A549 (cell line): ENCODE results near the gene FAF1. TPM values are rescaled to one million over a fixed set of nuclear protein-coding genes. Genes with fewer than 3 reads are reported as not detected.

ENCODE experiments used
- ATAC-seq, 2 experiments: fragments of 200-7000 bp in 1 of 2; fragments of >200 bp in 1 of 2; cut with Nextera tagmentation in 1 of 2; cut with Tn5 transposase in 1 of 2; 3 replicates each; pipeline versions ENCODE4 v1.8.0 to v1.9.1; 2018 to 2020; ENCODE audit warnings: mild to moderate bottlenecking in 1 of 2, moderate library complexity in 1 of 2
- CTCF ChIA-PET: fragments of 300-600 bp; sonication (Branson Sonifier 250); formaldehyde crosslinking; extraction: SDS; loops from one replicate; lab custom pipeline; 2021; ENCODE audit warnings: antibody characterized with exemption, inconsistent platforms; lab: Yijun Ruan, JAX
- POLR2A ChIA-PET: fragments of 350-600 bp; formaldehyde crosslinking; extraction: SDS; loops from one replicate; lab custom pipeline; 2021; ENCODE audit warnings: antibody characterized with exemption, inconsistent platforms; lab: Yijun Ruan, JAX
- DNase-seq, 2 experiments: peaks; one replicate each; pipeline versions ENCODE4 v3.0.0 to v3.0.0-alpha.2; 2011 to 2016; ENCODE audit warnings: low read depth in 1 of 2, low spot score in 1 of 2
- FAIRE-seq: peaks from 2 replicates; lab custom pipeline; 2011; peaks lifted over from hg19 to GRCh38; lab: Jason Lieb, UNC
- H3K27ac ChIP-seq, 2 experiments: fragments of >200 bp; sonication (Bioruptor Twin); formaldehyde crosslinking; 3 replicates each; pipeline ENCODE4 v1.5.1; 2016 to 2017
- H3K4me1 ChIP-seq: fragments of >200 bp; sonication (Bioruptor Twin); formaldehyde crosslinking; 3 replicates; pipeline ENCODE4 v1.6.1; 2016
- H3K4me2 ChIP-seq: fragments of >200 bp; sonication (Bioruptor Twin); formaldehyde crosslinking; 3 replicates; pipeline ENCODE4 v1.6.1; 2016
- H3K4me3 ChIP-seq: fragments of >200 bp; sonication (Bioruptor Twin); formaldehyde crosslinking; 3 replicates; pipeline ENCODE4 v1.5.1; 2016
- H3K9me3 ChIP-seq: fragments of >200 bp; sonication (Bioruptor Twin); formaldehyde crosslinking; 3 replicates; pipeline ENCODE4 v1.6.1; 2016
- BHLHE40 ChIP-seq: IDR thresholded peaks from 2 replicates; pipeline ENCODE4 v1.6.1; 2012; ENCODE audit warnings: low read depth, low read length, inconsistent platforms
- CBX2 ChIP-seq: fragments of 200-600 bp; sonication (generic); IDR thresholded peaks from 2 replicates; pipeline ENCODE4 v1.6.1; 2016; ENCODE audit warnings: low read depth, mild to moderate bottlenecking, borderline replicate concordance
- CEBPB ChIP-seq, 2 experiments: fragments of >200 bp in 1 of 2; sonication (Bioruptor Twin) in 1 of 2; formaldehyde crosslinking in 1 of 2; IDR thresholded peaks; 2 replicates each; pipeline ENCODE4 v1.6.1; 2012 to 2016
- CTCF ChIP-seq: fragments of >200 bp; sonication (Bioruptor Twin); formaldehyde crosslinking; IDR thresholded peaks from 3 replicates; pipeline ENCODE4 v1.5.1; 2016
- EHF ChIP-seq: fragments of 250-450 bp; sonication (Bioruptor Pico); IDR thresholded peaks from 2 replicates; pipeline ENCODE4 v1.5.0; 2020; ENCODE audit warnings: mild to moderate bottlenecking
- EHMT2 ChIP-seq: fragments of 200-600 bp; sonication (generic); IDR thresholded peaks from 2 replicates; pipeline ENCODE4 v1.6.1; 2016; ENCODE audit warnings: antibody characterized with exemption, low read depth, mild to moderate bottlenecking, moderate library complexity
- EP300 ChIP-seq, 2 experiments: fragments of >200 bp; sonication (Bioruptor Twin); formaldehyde crosslinking; IDR thresholded peaks; 2 replicates in 1 of 2; 3 replicates in 1 of 2; pipeline ENCODE4 v1.6.1; 2016 to 2017
- ESRRA ChIP-seq: fragments of 150-350 bp; IDR thresholded peaks from 2 replicates; pipeline ENCODE4 v1.6.1; 2014; ENCODE audit warnings: mild to moderate bottlenecking, low read length, borderline replicate concordance
- FOSL2 ChIP-seq, 2 experiments: fragments of 450-650 bp in 1 of 2; fragments of >200 bp in 1 of 2; sonication (Bioruptor Twin) in 1 of 2; formaldehyde crosslinking; IDR thresholded peaks; 2 replicates each; pipeline versions ENCODE4 v1.5.0 to v1.6.1; 2016 to 2020; ENCODE audit warnings: mild to moderate bottlenecking in 1 of 2, moderate library complexity in 1 of 2
- HMGXB4 ChIP-seq: fragments of 250-450 bp; sonication (Bioruptor Pico); IDR thresholded peaks from 2 replicates; pipeline ENCODE4 v1.5.0; 2021; ENCODE audit warnings: mild to moderate bottlenecking, moderate library complexity, borderline replicate concordance
- HOXA7 ChIP-seq: fragments of 250-450 bp; sonication (Bioruptor Pico); IDR thresholded peaks from 2 replicates; pipeline ENCODE4 v1.5.0; 2020; ENCODE audit warnings: mild to moderate bottlenecking, moderate library complexity
- MYC ChIP-seq: IDR thresholded peaks from 2 replicates; pipeline ENCODE4 v1.6.1; 2012; ENCODE audit warnings: mild to moderate bottlenecking, inconsistent platforms, low read length, improper control_type of control experiment, borderline replicate concordance
- NFE2L2 ChIP-seq: fragments of 150-350 bp; conservative IDR thresholded peaks from 2 replicates; pipeline ENCODE4 v1.6.1; 2014; ENCODE audit warnings: low read length
- NR3C1 ChIP-seq: fragments of >200 bp; sonication (Bioruptor Twin); formaldehyde crosslinking; IDR thresholded peaks from 3 replicates; pipeline ENCODE4 v1.6.1; 2017
- PBX3 ChIP-seq: IDR thresholded peaks from 2 replicates; pipeline ENCODE4 v1.6.1; 2012
- RAD21 ChIP-seq, 2 experiments: fragments of >200 bp in 1 of 2; sonication (Bioruptor Twin) in 1 of 2; formaldehyde crosslinking in 1 of 2; IDR thresholded peaks in 1 of 2; conservative IDR thresholded peaks in 1 of 2; 2 replicates in 1 of 2; 3 replicates in 1 of 2; pipeline ENCODE4 v1.6.1; 2012 to 2018; ENCODE audit warnings: inconsistent platforms in 1 of 2
- RCOR1 ChIP-seq: fragments of 150-350 bp; IDR thresholded peaks from 2 replicates; pipeline ENCODE4 v1.6.1; 2014; ENCODE audit warnings: antibody characterized with exemption, low read length, low read depth
- RFX5 ChIP-seq: fragments of 450-650 bp; IDR thresholded peaks from 2 replicates; pipeline ENCODE4 v1.7.1; 2014; ENCODE audit warnings: antibody characterized with exemption, mild to moderate bottlenecking, moderate library complexity
- SREBF2 ChIP-seq: fragments of 450-650 bp; IDR thresholded peaks from 2 replicates; pipeline ENCODE4 v1.6.1; 2014; ENCODE audit warnings: mild to moderate bottlenecking, moderate library complexity
- TFCP2L1 ChIP-seq: fragments of 250-450 bp; sonication (Bioruptor Pico); IDR thresholded peaks from 2 replicates; pipeline ENCODE4 v1.5.0; 2021; ENCODE audit warnings: mild to moderate bottlenecking
- ZC3H11A ChIP-seq: fragments of 450-650 bp; IDR thresholded peaks from 2 replicates; pipeline ENCODE4 v1.6.1; 2014; ENCODE audit warnings: antibody characterized with exemption, mild to moderate bottlenecking
- ZNF302 ChIP-seq: fragments of 250-450 bp; sonication (Bioruptor Pico); IDR thresholded peaks from 2 replicates; pipeline ENCODE4 v1.9.0; 2021; ENCODE audit warnings: inconsistent platforms, mild to moderate bottlenecking, moderate library complexity
- ZSCAN20 ChIP-seq: fragments of 250-450 bp; sonication (Bioruptor Pico); IDR thresholded peaks from 2 replicates; pipeline ENCODE4 v1.8.0; 2022; ENCODE audit warnings: mild to moderate bottlenecking, moderate library complexity
- WGBS: methylation state at CpG from one replicate; pipeline ENCODE4 v1.1.6; 2017; ENCODE audit errors: missing lambda C conversion rate; 5-methylcytosine and 5-hydroxymethylcytosine counted together
- polyA plus RNA-seq, 4 experiments: library from polyadenylated mRNA; depleted of rRNA in 3 of 4; stranded (reverse); fragments of >200 nt; fragmentation: RNase III in 1 of 4; extraction: RNeasy Plus Mini Kit Qiagen cat#74134 plus additional on column Dnase treatment in 1 of 4; gene quantifications; 2 replicates in 3 of 4; 3 replicates in 1 of 4; pipeline ENCODE4 v1.2.3, GENCODE V29; 2011 to 2017

Gene FAF1
- polyA plus RNA-seq, 2 of the 4 experiments (the other 2 are of a cell fraction) = 31.7 to 46.2 TPM

- FAIRE-seq = no peak
- ChIA-PET CTCF (interaction anchor here (1.2 kb wide), 1 partner anchor 242 kb away, joined by 3 read pairs; no protein-coding TSS in a partner anchor), POLR2A (no interaction called here)
- no peak overlapping the region for H3K4me2 ChIP-seq
- H3K4me1 ChIP-seq = no peaks in the 10 kb centered on the region
- no peak for ATAC-seq
- no peak overlapping the region for H3K4me3 ChIP-seq
- no peak overlapping the region for H3K27ac ChIP-seq
- no peak for DNase-seq
- no peaks in the 10 kb centered on the region for H3K9me3 ChIP-seq
- TF ChIP-seq CEBPB (IDR thresholded peaks at IDR 0.05) (no peak), EP300 (IDR thresholded peaks at IDR 0.05) (no peak), FOSL2 (IDR thresholded peaks at IDR 0.05) (no peak), FOSL2 (CRISPR knock-in tag; IDR thresholded peaks at IDR 0.05) (no peak), CBX2 (no peak), CTCF (no peak), ZSCAN20 (CRISPR knock-in tag) (no peak)
- 88% methylated on average over 6 of the region's 6 CpGs for WGBS
Observed at GRCh38 chr1:50611675-50612074, 348.4 kb downstream of the FAF1 start.

GRCh38 chr1:50610563-50610962 is 349.5 kb downstream of the FAF1 start:
- no peak overlapping the region for H3K27ac ChIP-seq
- ChIA-PET POLR2A (no interaction called here), CTCF (interaction anchor here (1.1 to 1.2 kb wide), 2 partner anchors 241 to 262 kb away, joined by 3 read pairs; no protein-coding TSS in a partner anchor)
- TF ChIP-seq PBX3 (no peak), RFX5 (no peak), ZNF302 (no peak), SREBF2 (no peak), HOXA7 (CRISPR knock-in tag) (no peak), HMGXB4 (CRISPR knock-in tag) (no peak), CEBPB (IDR thresholded peaks at IDR 0.05) (no peak), EHF (CRISPR knock-in tag) (no peak), ZSCAN20 (CRISPR knock-in tag) (no peak), ZC3H11A (no peak), BHLHE40 (no peak), RCOR1 (no peak), TFCP2L1 (CRISPR knock-in tag) (no peak), EHMT2 (no peak), RAD21 (conservative IDR thresholded peaks at IDR 0.05 in 1 of 2, IDR thresholded peaks at IDR 0.05 in 1 of 2) (no peak), MYC (no peak), NFE2L2 (no peak), ESRRA (no peak), NR3C1 (no peak)
- no peak overlapping the region for H3K4me3 ChIP-seq
- ATAC-seq (no peak), FAIRE-seq (no peak), DNase-seq (no peak)
- 94% methylated on average over 2 of the region's 2 CpGs for WGBS
- H3K9me3 ChIP-seq = no peaks in the 10 kb centered on the region
- H3K4me1 ChIP-seq = no peaks in the 10 kb centered on the region
- no peak overlapping the region for H3K4me2 ChIP-seq
